ENCODE measurements around the gene MARF1.

DNA sequence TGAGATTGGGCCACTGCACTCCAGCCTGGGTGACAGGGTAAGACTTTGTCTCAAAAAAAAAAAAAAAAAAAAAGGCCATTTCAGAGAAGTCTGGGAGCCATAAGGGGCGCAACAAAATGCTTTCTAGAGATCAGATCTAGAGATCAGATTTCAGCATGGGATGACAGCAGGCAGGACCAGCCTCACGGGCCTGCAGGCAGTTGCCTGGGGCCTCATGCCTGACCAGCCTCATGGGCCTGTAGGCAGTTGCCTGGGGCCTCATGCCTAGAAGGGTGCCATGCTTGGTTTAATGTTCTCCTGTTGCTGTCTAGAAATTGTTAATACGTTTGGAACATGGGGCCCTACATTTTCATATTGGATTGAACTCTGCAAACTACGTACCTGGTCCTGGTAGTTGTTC lies 59.4 kb downstream of the MARF1 start:
- TF ChIP-seq YY1 (IDR thresholded peaks at IDR 0.05) (no peak), HNF4G (IDR thresholded peaks at IDR 0.05) (no peak), GABPA (IDR thresholded peaks at IDR 0.05 in 1 of 2, conservative IDR thresholded peaks at IDR 0.05 in 1 of 2) (no peak), FOXA2 (IDR thresholded peaks at IDR 0.05) (no peak), SP1 (IDR thresholded peaks at IDR 0.05) (no peak), JUND (IDR thresholded peaks at IDR 0.05) (no peak), TAF1 (conservative IDR thresholded peaks at IDR 0.05) (no peak), FOXA1 (IDR thresholded peaks at IDR 0.05) (no peak), RAD21 (IDR thresholded peaks at IDR 0.05) (no peak)
- TF ChIP-seq, protein P1, sequence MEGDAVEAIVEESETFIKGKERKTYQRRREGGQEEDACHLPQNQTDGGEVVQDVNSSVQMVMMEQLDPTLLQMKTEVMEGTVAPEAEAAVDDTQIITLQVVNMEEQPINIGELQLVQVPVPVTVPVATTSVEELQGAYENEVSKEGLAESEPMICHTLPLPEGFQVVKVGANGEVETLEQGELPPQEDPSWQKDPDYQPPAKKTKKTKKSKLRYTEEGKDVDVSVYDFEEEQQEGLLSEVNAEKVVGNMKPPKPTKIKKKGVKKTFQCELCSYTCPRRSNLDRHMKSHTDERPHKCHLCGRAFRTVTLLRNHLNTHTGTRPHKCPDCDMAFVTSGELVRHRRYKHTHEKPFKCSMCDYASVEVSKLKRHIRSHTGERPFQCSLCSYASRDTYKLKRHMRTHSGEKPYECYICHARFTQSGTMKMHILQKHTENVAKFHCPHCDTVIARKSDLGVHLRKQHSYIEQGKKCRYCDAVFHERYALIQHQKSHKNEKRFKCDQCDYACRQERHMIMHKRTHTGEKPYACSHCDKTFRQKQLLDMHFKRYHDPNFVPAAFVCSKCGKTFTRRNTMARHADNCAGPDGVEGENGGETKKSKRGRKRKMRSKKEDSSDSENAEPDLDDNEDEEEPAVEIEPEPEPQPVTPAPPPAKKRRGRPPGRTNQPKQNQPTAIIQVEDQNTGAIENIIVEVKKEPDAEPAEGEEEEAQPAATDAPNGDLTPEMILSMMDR (IDR thresholded peaks at IDR 0.05; ENCODE audit: low read depth, low read length, missing input control): no peak
- TF ChIP-seq, protein P2, sequence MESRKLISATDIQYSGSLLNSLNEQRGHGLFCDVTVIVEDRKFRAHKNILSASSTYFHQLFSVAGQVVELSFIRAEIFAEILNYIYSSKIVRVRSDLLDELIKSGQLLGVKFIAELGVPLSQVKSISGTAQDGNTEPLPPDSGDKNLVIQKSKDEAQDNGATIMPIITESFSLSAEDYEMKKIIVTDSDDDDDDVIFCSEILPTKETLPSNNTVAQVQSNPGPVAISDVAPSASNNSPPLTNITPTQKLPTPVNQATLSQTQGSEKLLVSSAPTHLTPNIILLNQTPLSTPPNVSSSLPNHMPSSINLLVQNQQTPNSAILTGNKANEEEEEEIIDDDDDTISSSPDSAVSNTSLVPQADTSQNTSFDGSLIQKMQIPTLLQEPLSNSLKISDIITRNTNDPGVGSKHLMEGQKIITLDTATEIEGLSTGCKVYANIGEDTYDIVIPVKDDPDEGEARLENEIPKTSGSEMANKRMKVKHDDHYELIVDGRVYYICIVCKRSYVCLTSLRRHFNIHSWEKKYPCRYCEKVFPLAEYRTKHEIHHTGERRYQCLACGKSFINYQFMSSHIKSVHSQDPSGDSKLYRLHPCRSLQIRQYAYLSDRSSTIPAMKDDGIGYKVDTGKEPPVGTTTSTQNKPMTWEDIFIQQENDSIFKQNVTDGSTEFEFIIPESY (IDR thresholded peaks at IDR 0.05): no peak
- TF ChIP-seq, protein P3, sequence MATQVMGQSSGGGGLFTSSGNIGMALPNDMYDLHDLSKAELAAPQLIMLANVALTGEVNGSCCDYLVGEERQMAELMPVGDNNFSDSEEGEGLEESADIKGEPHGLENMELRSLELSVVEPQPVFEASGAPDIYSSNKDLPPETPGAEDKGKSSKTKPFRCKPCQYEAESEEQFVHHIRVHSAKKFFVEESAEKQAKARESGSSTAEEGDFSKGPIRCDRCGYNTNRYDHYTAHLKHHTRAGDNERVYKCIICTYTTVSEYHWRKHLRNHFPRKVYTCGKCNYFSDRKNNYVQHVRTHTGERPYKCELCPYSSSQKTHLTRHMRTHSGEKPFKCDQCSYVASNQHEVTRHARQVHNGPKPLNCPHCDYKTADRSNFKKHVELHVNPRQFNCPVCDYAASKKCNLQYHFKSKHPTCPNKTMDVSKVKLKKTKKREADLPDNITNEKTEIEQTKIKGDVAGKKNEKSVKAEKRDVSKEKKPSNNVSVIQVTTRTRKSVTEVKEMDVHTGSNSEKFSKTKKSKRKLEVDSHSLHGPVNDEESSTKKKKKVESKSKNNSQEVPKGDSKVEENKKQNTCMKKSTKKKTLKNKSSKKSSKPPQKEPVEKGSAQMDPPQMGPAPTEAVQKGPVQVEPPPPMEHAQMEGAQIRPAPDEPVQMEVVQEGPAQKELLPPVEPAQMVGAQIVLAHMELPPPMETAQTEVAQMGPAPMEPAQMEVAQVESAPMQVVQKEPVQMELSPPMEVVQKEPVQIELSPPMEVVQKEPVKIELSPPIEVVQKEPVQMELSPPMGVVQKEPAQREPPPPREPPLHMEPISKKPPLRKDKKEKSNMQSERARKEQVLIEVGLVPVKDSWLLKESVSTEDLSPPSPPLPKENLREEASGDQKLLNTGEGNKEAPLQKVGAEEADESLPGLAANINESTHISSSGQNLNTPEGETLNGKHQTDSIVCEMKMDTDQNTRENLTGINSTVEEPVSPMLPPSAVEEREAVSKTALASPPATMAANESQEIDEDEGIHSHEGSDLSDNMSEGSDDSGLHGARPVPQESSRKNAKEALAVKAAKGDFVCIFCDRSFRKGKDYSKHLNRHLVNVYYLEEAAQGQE (IDR thresholded peaks at IDR 0.05): no peak
- TF ChIP-seq, protein P4, sequence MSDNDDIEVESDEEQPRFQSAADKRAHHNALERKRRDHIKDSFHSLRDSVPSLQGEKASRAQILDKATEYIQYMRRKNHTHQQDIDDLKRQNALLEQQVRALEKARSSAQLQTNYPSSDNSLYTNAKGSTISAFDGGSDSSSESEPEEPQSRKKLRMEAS (IDR thresholded peaks at IDR 0.05): no peak
